HUES64 (cell line): ENCODE data around the gene LARP6.

Experiments
- H3K27ac ChIP-seq: 2 replicates; pipeline ENCODE4 v1.7.0; 2013; ENCODE audit warnings: low read depth, low read length, inconsistent platforms
- H3K27me3 ChIP-seq: 2 replicates; pipeline ENCODE4 v1.6.1; 2013; ENCODE audit warnings: mild to moderate bottlenecking, low read length; ENCODE audit not compliant: insufficient read depth
- H3K36me3 ChIP-seq: 2 replicates; pipeline ENCODE4 v1.6.1; 2013; ENCODE audit warnings: mild to moderate bottlenecking, low read length; ENCODE audit not compliant: insufficient read depth
- H3K4me1 ChIP-seq: 2 replicates; pipeline ENCODE4 v1.6.1; 2013; ENCODE audit warnings: mild to moderate bottlenecking, low read length, moderate library complexity; ENCODE audit not compliant: insufficient read depth
- H3K4me3 ChIP-seq: 2 replicates; pipeline ENCODE4 v1.5.1; 2013; ENCODE audit warnings: mild to moderate bottlenecking, low read length, moderate library complexity
- H3K9ac ChIP-seq: 2 replicates; pipeline ENCODE4 v1.6.1; 2013; ENCODE audit warnings: mild to moderate bottlenecking, low read depth, low read length
- H3K9me3 ChIP-seq: 2 replicates; pipeline ENCODE4 v1.6.1; 2013; ENCODE audit warnings: low read depth, low read length; ENCODE audit not compliant: insufficient read depth
- WGBS: fragments of 150-250, 120-280 bp; methylation state at CpG from one replicate; pipeline ENCODE4 v1.1.7; 2013; ENCODE audit warnings: missing lambda C conversion rate; 5-methylcytosine and 5-hydroxymethylcytosine counted together

The LARP6 gene

GRCh38 chr15:70857562-70858285 lies 3.8 kb upstream of the LARP6 start:
- H3K36me3 ChIP-seq = no peaks in the 10 kb centered on the region
- H3K9me3 ChIP-seq = no peaks in the 10 kb centered on the region
- H3K9ac ChIP-seq = no peak overlapping the region
- peaks cover 2% of the 10 kb centered on the region for H3K4me1 ChIP-seq
- H3K27ac ChIP-seq = no peak overlapping the region
- WGBS = 92% methylated on average over 2 of the region's 3 CpGs
- peaks cover 16% of the 10 kb centered on the region; the same call in 1 of the 2 replicates for H3K27me3 ChIP-seq
- no peak overlapping the region for H3K4me3 ChIP-seq

GRCh38 chr15:70856884-70857561 lies 3.1 kb upstream of the LARP6 start:
- Histone ChIP-seq H3K27ac (no peak overlapping the region), H3K9ac (no peak overlapping the region), H3K27me3 (peaks cover 16% of the 10 kb centered on the region; the same call in 1 of the 2 replicates), H3K36me3 (no peaks in the 10 kb centered on the region), H3K9me3 (no peaks in the 10 kb centered on the region), H3K4me1 (peaks cover 6% of the 10 kb centered on the region), H3K4me3 (no peak overlapping the region)
- 88% methylated on average over 5 of the region's 5 CpGs for WGBS

GRCh38 chr15:70856177-70856883 lies 2.4 kb upstream of the LARP6 start:
- H3K27ac ChIP-seq = no peak overlapping the region
- WGBS = 91% methylated on average over 6 of the region's 7 CpGs
- H3K9ac ChIP-seq = no peak overlapping the region

GRCh38 chr15:70855764-70856163 lies 1.8 kb upstream of the LARP6 start:
- no peak overlapping the region for H3K4me3 ChIP-seq
- H3K4me1 ChIP-seq = peaks cover 6% of the 10 kb centered on the region
- H3K9ac ChIP-seq = no peak overlapping the region
- peaks cover 16% of the 10 kb centered on the region; the same call in 1 of the 2 replicates for H3K27me3 ChIP-seq
- peaks cover 10% of the 10 kb centered on the region; the same call in 1 of the 2 replicates for H3K36me3 ChIP-seq
- no peak overlapping the region for H3K27ac ChIP-seq
- H3K9me3 ChIP-seq = no peaks in the 10 kb centered on the region
- WGBS = 89% methylated on average over 2 of the region's 2 CpGs

More at GRCh38 chr15:70856177-70856883, 2.4 kb upstream of the LARP6 start:
- Histone ChIP-seq H3K9me3 (no peaks in the 10 kb centered on the region), H3K36me3 (peaks cover 4% of the 10 kb centered on the region; the same call in 1 of the 2 replicates), H3K27me3 (peaks cover 16% of the 10 kb centered on the region; the same call in 1 of the 2 replicates), H3K4me3 (no peak overlapping the region), H3K4me1 (peaks cover 6% of the 10 kb centered on the region)

- Histone ChIP-seq H3K27ac (no peak overlapping the region), H3K36me3 (peaks cover 17% of the 10 kb centered on the region; the same call in 1 of the 2 replicates), H3K27me3 (peaks cover 16% of the 10 kb centered on the region; the same call in 1 of the 2 replicates), H3K4me1 (peaks cover 6% of the 10 kb centered on the region), H3K9ac (0 out of 2 replicates have a peak overlapping the region, but pooled peaks have one; percentile 70), H3K4me3 (peak overlapping the region; percentile 74), H3K9me3 (no peaks in the 10 kb centered on the region)
- WGBS = 46% methylated on average over 4 of the region's 4 CpGs
Observed at GRCh38 chr15:70854666-70854976, 664 bp upstream of the LARP6 start.

- WGBS = under 1% methylated on average over 54 of the region's 54 CpGs
- Histone ChIP-seq H3K27ac (no peak overlapping the region), H3K9ac (peak overlapping the region; percentile 78), H3K4me1 (peaks cover 6% of the 10 kb centered on the region), H3K36me3 (peaks cover 17% of the 10 kb centered on the region; the same call in 1 of the 2 replicates), H3K4me3 (peak overlapping the region; percentile 74), H3K27me3 (peaks cover 16% of the 10 kb centered on the region; the same call in 1 of the 2 replicates), H3K9me3 (no peaks in the 10 kb centered on the region)
Observed at GRCh38 chr15:70853318-70853972, 512 bp downstream of the LARP6 start.

GRCh38 chr15:70852501-70853317 lies 1.2 kb downstream of the LARP6 start:
- Histone ChIP-seq H3K4me1 (peaks cover 6% of the 10 kb centered on the region), H3K9ac (peak overlapping the region; percentile 78; the same call in 1 of the 2 replicates), H3K27me3 (peaks cover 16% of the 10 kb centered on the region; the same call in 1 of the 2 replicates), H3K27ac (no peak overlapping the region), H3K9me3 (no peaks in the 10 kb centered on the region), H3K36me3 (peaks cover 17% of the 10 kb centered on the region; the same call in 1 of the 2 replicates), H3K4me3 (peak overlapping the region; percentile 74)
- WGBS = 66% methylated on average over 9 of the region's 11 CpGs

- Histone ChIP-seq H3K27me3 (peaks cover 16% of the 10 kb centered on the region; the same call in 1 of the 2 replicates), H3K4me3 (no peak overlapping the region), H3K27ac (no peak overlapping the region), H3K9ac (no peak overlapping the region), H3K9me3 (no peaks in the 10 kb centered on the region), H3K4me1 (peaks cover 6% of the 10 kb centered on the region), H3K36me3 (peaks cover 17% of the 10 kb centered on the region; the same call in 1 of the 2 replicates)
- 94% methylated on average over 6 of the region's 6 CpGs for WGBS
Observed at GRCh38 chr15:70851889-70852288, 2.1 kb downstream of the LARP6 start.

GRCh38 chr15:70845602-70846360 lies 8.2 kb downstream of the LARP6 start:
- Histone ChIP-seq H3K9me3 (no peaks in the 10 kb centered on the region), H3K27ac (no peak overlapping the region), H3K9ac (no peak overlapping the region), H3K27me3 (no peaks in the 10 kb centered on the region), H3K36me3 (peaks cover 7% of the 10 kb centered on the region; the same call in 1 of the 2 replicates), H3K4me1 (no peaks in the 10 kb centered on the region), H3K4me3 (no peak overlapping the region)
- 98% methylated on average over 6 of the region's 6 CpGs for WGBS
